Right lung (tissue), 5 donors: Measurements from ENCODE around the gene ARRB1. TPM values are rescaled to one million over a fixed set of nuclear protein-coding genes. Genes with fewer than 3 reads are reported as not detected.
"Not testable (repeated sequence)": the region's sequence is repeated elsewhere in the genome, so short reads cannot be mapped to it uniquely, and the experiment has no call there.

Experiments
- DNase-seq, 2 donors: peaks; one replicate each; pipeline ENCODE4 v3.0.0-alpha.2; 2013
- polyA plus RNA-seq, 5 donors: library from polyadenylated mRNA; unstranded; fragments of 120-200 nt; gene quantifications; one replicate each; pipeline versions ENCODE4 v1.2.1 to v1.2.3, GENCODE V29; 2013; ENCODE audit warnings: inconsistent platforms in 1 of 5, low replicate concordance in 1 of 5; ENCODE audit not compliant: insufficient read length in 5 of 5, insufficient read depth in 1 of 5

The ARRB1 gene
- polyA plus RNA-seq, 5 donors, result 40.5 to 62.8 (median 54.8) TPM

DNA sequence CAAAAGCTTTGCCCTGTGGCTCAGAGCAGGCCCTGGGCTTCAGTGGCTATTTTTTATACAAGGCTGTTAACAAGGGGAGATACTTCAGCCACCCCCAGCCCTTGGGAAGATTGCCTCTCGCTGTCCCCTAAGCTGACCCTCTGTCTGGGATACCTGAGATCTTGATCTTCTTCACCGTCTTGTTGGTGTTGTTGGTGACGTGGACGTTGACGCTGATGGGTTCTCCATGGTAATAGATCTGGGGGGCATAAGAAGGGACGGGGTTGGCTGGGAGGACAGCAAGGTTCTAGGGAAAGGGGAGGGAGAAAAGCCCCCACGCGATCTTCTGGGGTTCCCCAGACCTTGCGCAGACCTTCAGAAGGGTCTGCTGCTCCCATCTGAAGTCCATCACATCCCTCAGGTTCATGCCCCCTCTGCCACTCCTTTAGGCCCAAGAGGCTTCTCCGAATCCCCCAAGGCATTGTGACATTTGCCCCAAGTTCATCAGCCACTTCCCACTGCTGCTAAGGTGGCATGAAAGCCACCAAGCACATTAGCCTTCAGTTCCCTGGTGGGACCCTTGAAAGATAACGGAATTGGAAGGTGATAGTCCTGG lies 74.2 kb downstream of the ARRB1 start:
- DNase-seq, result no peak

DNA sequence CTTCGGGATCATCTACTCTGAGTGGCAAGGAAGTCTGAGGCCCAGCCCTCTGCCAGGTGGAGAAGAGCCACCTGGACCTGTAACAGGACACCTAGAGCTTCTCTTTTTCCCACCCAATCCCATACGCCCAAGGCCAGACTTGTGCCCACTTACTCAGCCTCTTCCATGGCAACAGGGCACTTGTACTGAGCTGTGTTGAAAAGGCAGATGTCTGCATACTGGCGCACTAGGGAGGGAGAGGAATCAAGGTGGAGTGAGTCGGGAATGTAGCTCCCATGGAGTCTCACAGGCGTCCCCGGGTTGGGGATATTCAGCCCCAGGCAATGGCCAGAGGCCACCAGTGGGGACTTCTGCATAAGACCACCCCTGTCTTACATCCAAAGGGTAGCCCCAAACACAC lies 74.8 kb downstream of the ARRB1 start:
- DNase-seq, result no peak

GRCh38 chr11:75276186-75276585 lies 75.3 kb downstream of the ARRB1 start:
- DNase-seq, result no peak

GRCh38 chr11:75275581-75275980 lies 75.9 kb downstream of the ARRB1 start:
- DNase-seq, result no peak

DNA sequence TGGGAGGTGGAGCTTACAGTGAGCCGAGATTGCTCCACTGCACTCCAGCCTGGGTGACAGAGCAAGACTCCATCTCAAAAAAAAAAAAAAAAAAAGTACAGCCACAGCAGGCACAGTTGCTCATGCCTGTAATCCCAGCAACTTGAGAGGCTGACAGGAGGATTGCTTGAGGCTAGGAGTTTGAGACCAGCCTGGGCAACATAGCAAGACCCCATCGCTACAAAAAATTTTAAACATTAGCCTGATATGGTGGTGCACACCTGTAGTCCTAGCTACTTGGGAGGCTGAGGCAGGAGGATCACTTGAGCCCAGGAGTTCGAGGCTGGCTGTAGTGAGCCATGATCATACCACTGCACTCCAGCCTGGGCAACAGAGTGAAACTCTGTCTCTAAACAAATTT lies 76.7 kb downstream of the ARRB1 start:
- not testable (repeated sequence) for DNase-seq

- no peak for DNase-seq
Observed at GRCh38 chr11:75273411-75274391, 77.8 kb downstream of the ARRB1 start.

- no peak for DNase-seq
Observed at GRCh38 chr11:75272821-75273301, 78.6 kb downstream of the ARRB1 start.

GRCh38 chr11:75272391-75272790 lies 79.1 kb downstream of the ARRB1 start:
- DNase-seq, result no peak

- no peak for DNase-seq
Observed at GRCh38 chr11:75271730-75272129, 79.7 kb downstream of the ARRB1 start.

DNA sequence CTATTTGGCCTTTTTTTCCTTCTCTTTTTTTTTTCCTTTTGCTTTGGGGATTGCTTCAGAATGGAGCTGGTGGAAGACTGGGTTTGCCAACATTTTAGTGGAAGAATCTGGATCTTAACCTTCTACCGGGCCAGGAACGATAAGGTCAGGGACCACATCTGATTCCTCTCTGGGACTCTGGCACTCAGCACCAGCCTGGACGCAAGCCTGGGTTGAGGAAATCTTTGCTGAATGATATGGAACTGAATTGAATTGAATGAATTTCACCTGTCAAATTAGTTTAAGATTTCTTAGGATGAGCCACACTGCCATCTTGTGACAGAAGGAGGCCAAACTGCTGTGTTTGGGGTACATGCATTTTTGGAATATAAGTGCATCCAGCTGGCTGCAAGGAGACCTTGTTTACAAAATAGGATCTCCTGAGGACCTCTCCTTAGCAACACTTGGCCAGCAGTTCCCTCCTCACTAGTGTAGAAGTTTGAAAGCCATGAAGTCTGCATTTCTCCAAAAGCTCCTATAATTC lies 80.5 kb downstream of the ARRB1 start:
- DNase-seq, result no peak

- no peak for DNase-seq
Observed at GRCh38 chr11:75269896-75270295, 81.6 kb downstream of the ARRB1 start.

- no peak for DNase-seq
Observed at GRCh38 chr11:75269367-75269660, 82.1 kb downstream of the ARRB1 start.

DNA sequence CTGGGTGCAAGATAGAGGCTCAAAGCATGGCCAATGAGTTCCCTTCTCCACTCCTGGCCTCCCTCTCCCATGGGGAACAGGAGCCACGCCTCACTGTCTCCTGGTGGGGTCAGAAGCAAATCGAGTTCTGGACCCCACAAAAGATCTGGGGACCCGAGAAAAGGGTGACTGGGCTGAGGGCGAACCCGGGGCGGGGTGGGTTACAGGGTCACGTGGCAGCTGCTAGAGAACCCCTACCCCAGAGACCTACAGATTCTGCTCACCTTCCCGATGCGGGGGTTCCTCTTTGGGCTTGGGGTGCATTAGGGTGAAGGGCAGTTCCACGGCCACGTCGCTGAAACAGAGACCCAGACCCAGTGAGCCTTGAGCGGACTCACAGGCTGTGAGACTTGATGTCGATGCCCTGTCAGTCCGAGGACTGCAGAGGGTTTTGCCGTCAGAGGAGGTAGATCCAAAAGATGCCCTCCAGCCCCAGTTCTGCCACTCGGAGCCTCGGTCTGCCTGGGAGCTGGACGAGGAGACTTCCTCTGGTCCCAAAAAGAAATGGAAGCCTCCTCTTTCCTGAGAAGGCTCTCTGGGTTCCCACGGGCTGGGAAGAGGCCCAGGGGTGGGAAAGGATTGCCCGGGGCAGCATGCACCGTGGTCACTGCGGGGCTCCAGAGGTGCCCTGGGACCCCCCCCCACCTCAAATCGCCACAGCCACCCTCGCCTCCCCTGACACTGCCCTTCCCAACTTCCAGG lies 82.7 kb downstream of the ARRB1 start:
- DNase-seq, result no peak

DNA sequence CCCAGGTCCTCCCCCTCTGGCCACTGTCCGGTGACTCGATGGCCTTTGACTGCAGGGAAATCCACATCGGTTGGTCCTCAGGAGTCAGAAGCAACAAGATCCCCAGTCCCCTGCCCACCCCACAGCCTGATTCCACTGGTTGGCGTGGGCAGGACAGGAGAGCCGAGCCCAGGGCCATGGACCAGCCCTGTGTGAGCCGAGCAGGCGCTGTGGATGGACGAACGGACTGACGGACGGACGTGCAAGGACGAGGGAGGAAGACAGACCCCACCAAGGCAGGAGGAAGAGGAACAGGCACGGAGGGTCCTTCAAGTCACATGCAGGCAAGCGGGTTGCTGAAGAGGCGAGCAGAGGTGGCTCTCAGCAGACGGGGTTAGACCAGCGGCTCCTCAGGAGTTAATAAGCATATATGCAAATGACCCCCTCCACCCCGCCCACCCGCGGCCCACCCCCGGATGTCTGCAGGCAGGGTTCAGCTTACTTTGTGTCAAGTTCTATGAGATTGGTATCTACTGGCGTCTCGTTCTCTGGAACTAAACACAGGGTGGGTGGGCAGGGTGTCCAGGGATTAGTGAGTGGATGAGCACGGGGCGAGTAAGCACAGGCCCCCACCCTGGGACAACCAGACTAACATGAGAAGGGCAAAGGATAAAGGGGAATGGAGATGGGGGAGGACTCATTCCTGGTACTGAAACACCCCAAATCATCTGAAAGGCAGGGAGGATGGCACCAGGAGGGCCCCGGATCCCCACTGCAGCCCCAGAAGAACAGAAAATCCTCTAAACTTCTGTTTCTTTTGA lies 84.1 kb downstream of the ARRB1 start:
- DNase-seq, result no peak

- no peak for DNase-seq
Observed at GRCh38 chr11:75265851-75266531, 85.5 kb downstream of the ARRB1 start.

DNA sequence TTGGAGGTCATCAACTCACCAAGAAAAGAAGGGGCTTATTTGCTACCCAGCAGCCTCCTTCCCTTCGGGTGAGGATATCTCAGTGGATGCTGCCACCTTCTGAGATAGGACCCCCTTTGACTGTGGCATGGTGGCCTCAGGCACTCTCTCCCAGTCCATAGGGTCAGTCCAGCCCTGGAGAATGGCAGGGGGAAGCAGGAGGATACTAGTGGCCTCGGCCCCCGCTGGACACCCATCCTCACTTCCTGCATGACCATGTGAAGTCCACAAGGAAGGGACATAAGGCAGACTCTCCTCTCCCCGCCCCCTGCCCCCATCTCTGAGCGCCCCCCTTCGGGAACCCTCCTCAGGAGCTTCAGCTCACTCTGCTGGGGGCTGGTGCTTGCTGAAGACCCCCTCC lies 86.5 kb downstream of the ARRB1 start:
- DNase-seq, result no peak

GRCh38 chr11:75264356-75264755 lies 87.1 kb downstream of the ARRB1 start:
- no peak for DNase-seq

DNA sequence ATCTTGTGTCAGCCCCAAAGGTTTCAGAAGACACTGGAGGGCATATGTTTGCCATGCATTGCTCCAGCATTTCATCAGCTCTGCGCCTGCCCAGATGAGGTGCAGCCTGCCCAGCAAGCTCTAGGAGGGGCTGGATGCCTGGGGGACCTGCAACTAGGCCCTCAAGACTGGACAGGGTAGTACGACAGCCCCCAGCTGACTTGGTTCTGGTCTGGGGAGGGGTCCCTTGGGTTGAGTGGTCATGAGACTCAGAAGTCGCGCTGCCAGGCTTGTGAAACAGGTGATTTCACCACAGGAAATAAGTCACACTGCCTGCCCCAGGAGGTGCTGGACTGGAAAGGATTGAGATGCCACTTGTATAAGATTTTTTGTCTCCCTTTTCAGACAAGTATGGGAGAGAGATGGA lies 87.5 kb downstream of the ARRB1 start:
- DNase-seq, result no peak

DNA sequence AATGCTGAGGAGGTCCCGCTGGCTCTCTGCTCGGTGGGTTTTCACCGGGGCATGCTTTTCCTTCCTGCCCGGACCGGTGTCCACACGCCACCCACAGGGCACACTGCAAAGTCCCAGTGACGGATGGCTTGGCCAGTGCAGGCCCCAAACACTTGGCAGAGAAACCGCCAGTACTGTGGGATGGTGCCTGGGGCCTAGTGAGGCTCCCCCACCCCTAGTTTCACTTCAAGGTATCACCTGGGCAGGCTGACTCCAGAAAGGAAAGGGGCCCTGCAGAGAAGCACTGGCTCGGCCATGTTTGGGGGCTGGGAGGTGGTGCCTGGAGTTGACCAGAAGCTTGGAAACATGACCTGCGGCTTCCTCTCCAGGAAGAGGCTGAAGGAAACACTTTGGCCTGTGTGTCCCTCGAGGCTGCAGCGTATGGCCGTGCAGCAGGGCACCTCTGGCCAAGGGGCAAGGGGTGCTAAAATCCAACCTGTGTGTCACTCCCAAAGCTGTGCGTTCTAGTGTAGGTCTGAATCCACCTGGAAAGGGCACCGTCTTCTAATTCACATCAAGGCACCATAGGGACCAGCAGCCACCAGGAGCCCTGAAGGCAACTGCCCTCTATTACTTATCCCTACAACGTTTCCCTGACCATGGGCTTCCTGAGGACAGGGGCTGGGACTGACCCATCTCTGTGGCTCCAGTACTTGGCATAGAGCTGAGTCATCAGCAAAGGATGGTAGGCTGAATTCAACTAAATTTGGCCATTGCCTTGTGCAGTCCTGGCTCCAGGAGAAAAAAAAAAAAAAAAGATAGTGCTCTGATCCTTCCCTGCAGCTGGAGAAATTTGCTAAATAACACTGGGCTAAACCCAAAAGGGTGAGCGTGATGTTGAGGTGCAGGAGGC lies 88.3 kb downstream of the ARRB1 start:
- DNase-seq, result no peak

- DNase-seq, result no peak
Observed at GRCh38 chr11:75262436-75262835, 89.0 kb downstream of the ARRB1 start.
